HepG2 (cell line): ENCODE results near the gene HUNK. TPM values are rescaled to one million over a fixed set of nuclear protein-coding genes. Genes with fewer than 3 reads are reported as not detected.
A peak's percentile ranks its signal among the peaks of the same experiment; 100 is the strongest.

Experiments
- ADNP ChIP-seq: sonication (generic); formaldehyde crosslinking; IDR thresholded peaks from 2 replicates; pipeline ENCODE4 v1.4.0; 2020; ENCODE audit warnings: missing genetic modification reagents
- FOXP4 ChIP-seq: sonication (generic); formaldehyde crosslinking; IDR thresholded peaks from 2 replicates; pipeline ENCODE4 v1.4.0; 2020; ENCODE audit warnings: missing genetic modification reagents
- GTF3A ChIP-seq: sonication (generic); formaldehyde crosslinking; conservative IDR thresholded peaks from 2 replicates; pipeline ENCODE4 v1.4.0; 2020; ENCODE audit warnings: mild to moderate bottlenecking, missing genetic modification reagents
- ISL2 ChIP-seq: sonication (generic); formaldehyde crosslinking; IDR thresholded peaks from 2 replicates; pipeline ENCODE4 v1.5.0; 2020; ENCODE audit warnings: missing genetic modification reagents
- MLXIP ChIP-seq: sonication (generic); formaldehyde crosslinking; IDR thresholded peaks from 2 replicates; pipeline ENCODE4 v1.9.0; 2021; ENCODE audit warnings: missing genetic modification reagents, borderline replicate concordance
- SOX13 ChIP-seq, 3 experiments: fragments of 450-650 bp in 1 of 3; sonication (generic) in 1 of 3; formaldehyde crosslinking in 1 of 3; IDR thresholded peaks in 2 of 3; conservative IDR thresholded peaks in 1 of 3; 2 replicates each; pipeline versions ENCODE4 v1.5.0 to v1.6.1; 2016 to 2020; ENCODE audit warnings: antibody characterized with exemption in 1 of 3, mild to moderate bottlenecking in 1 of 3, missing compliant biosample characterization in 1 of 3, missing genetic modification reagents in 1 of 3, moderate library complexity in 1 of 3
- SRY ChIP-seq: sonication (generic); formaldehyde crosslinking; IDR thresholded peaks from 2 replicates; pipeline ENCODE4 v1.8.0; 2022; ENCODE audit warnings: mild to moderate bottlenecking, missing genetic modification reagents
- ZBTB43 ChIP-seq: sonication (generic); formaldehyde crosslinking; conservative IDR thresholded peaks from 2 replicates; pipeline ENCODE4 v1.4.0; 2020; ENCODE audit warnings: missing genetic modification reagents
- ZHX1 ChIP-seq: sonication (generic); formaldehyde crosslinking; IDR thresholded peaks from 2 replicates; pipeline ENCODE4 v1.8.1; 2022; ENCODE audit warnings: low read depth, mild to moderate bottlenecking, missing genetic modification reagents
- ZNF12 ChIP-seq: sonication (generic); formaldehyde crosslinking; IDR thresholded peaks from 2 replicates; pipeline ENCODE4 v1.5.0; 2020; ENCODE audit warnings: missing genetic modification reagents
- ZNF33A ChIP-seq: sonication (generic); formaldehyde crosslinking; IDR thresholded peaks from 2 replicates; pipeline ENCODE4 v1.5.1; 2020; ENCODE audit warnings: missing genetic modification reagents, mild to moderate bottlenecking, moderate library complexity, borderline replicate concordance
- ZNF430 ChIP-seq: sonication (generic); formaldehyde crosslinking; IDR thresholded peaks from 2 replicates; pipeline ENCODE4 v1.9.0; 2021; ENCODE audit warnings: mild to moderate bottlenecking, missing genetic modification reagents
- ZNF468 ChIP-seq: sonication (generic); formaldehyde crosslinking; IDR thresholded peaks from 2 replicates; pipeline ENCODE4 v1.8.0; 2022; ENCODE audit warnings: mild to moderate bottlenecking, moderate library complexity, missing genetic modification reagents
- ZSCAN5A ChIP-seq: sonication (generic); formaldehyde crosslinking; IDR thresholded peaks from 2 replicates; pipeline ENCODE4 v1.8.0; 2022; ENCODE audit warnings: mild to moderate bottlenecking, missing genetic modification reagents, borderline replicate concordance
- polyA plus RNA-seq, 8 experiments: library from polyadenylated mRNA; depleted of rRNA in 3 of 8; stranded (reverse) in 7 of 8; unstranded in 1 of 8; fragments of >200 nt; fragmentation: Illumina TruSeq in 4 of 8; extraction: Trizol in 4 of 8; gene quantifications; 2 replicates each; pipeline versions ENCODE4 v1.2.1 to v1.2.3, GENCODE V29; 2011 to 2016; ENCODE audit warnings: low read depth in 4 of 8, missing spikeins in 1 of 8, mixed read lengths in 1 of 8; ENCODE audit not compliant: insufficient read depth in 1 of 8
- total RNA-seq, 5 experiments: library from RNA; depleted of rRNA; stranded (reverse); fragments of >200 nt; fragmentation: Illumina TruSeq; extraction: Trizol; gene quantifications; 2 replicates each; pipeline ENCODE4 v1.2.3, GENCODE V29; 2016; ENCODE audit warnings: low read depth in 1 of 5

The HUNK gene
- total and polyA plus RNA-seq, 2 of the 13 experiments (the other 11 are each of a cell fraction or from before 2014, with no cell fraction given) = 1.8 to 1.9 TPM

GRCh38 chr21:31872452-31873274 lies at the start of gene HUNK (continued):
- TF ChIP-seq ZSCAN5A (CRISPR knock-in tag) (no peak), MLXIP (CRISPR knock-in tag) (no peak), ZNF12 (CRISPR knock-in tag) (no peak), ZNF468 (CRISPR knock-in tag) (no peak), ADNP (CRISPR knock-in tag) (no peak), SOX13 (IDR thresholded peaks at IDR 0.05) (no peak), SOX13 (CRISPR knock-in tag; conservative IDR thresholded peaks at IDR 0.05 in 1 of 2, IDR thresholded peaks at IDR 0.05 in 1 of 2) (no peak), ZBTB43 (CRISPR knock-in tag) (0 out of 2 replicates have a peak, but pooled peaks have one; percentile 17), GTF3A (no peak), SRY (no peak), ZHX1 (no peak), ZNF33A (no peak), FOXP4 (no peak), ISL2 (CRISPR knock-in tag) (no peak), ZNF430 (CRISPR knock-in tag) (no peak)
